NCI-H1105 (cell line): Measurements from ENCODE around the gene PIGB.
"Not testable (repeated sequence)": the region's sequence is repeated elsewhere in the genome, so short reads cannot be mapped to it uniquely, and the experiment has no call there.

ENCODE experiments used
- DNase-seq: peaks from one replicate; lab custom pipeline; 2025; lab: John Stamatoyannopoulos, UW

The PIGB gene

DNA sequence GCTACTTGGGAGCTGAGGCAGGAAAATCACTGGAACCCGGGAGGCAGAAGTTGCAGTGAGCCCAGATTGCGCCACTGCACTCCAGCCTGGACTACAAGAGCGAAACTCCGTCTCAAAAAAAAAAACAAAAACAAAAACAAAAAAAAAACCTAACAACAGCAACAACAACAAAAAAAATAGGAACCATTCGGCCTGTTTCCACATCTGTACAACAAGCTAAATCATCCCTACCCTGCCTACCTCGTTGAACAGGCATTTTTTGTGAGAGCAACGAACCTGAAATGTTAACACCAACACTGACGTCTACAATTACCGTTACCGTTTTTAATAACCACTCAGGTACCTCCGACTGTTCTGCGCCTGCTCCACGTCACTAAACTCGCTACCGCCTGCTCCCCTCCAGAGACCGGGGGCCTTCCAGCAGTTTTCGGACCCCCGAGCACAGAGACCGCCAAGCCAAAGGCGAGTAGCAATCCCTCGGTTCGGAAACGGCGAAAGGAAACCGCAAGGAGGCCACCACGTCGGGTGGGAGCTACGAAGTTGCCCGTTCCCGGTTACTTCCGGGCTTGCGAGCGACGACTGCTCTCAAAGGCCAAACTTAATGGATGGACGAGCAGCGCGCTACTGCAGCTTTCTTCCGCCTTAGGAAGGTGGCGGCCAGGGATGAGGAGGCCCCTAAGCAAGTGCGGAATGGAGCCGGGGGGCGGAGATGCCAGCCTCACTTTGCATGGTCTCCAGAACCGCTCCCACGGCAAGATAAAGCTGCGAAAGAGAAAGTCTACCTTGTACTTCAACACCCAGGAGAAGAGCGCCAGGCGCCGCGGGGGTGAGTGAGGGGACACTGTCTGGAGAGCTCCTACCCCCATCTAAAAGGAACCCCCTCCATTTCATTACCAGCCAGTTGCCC, at the start of gene PIGB, which contains the start of gene PIGBOS1:
PIGB (plus strand) TSS at position 635 of the 907 bp plus-strand sequence; CDS start at position 664, 29 bp downstream.
PIGBOS1 (minus strand) TSS at position 536 of the 907 bp plus-strand sequence. CDS start 1,331 bp downstream, outside the sequence.
- peak; percentile 65 for DNase-seq

DNA sequence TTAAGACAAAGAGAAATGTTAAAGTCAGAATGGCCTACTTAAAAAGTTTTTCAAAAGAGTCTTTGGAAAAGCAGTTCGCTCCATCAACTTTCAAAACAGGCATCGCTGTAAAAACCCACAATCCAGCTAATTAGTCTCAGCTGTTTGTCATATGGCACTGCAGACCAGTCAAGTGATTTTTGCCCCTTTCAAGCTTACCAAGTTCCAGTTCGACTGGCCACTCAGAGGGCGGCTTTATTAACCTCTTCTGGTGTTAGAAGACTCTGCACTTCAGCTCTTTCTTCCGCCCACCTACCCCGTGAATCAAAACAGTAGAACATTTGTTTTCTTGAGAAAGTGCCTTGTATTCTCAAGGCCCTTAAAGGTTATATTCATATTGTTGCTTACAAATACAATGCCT, 48.7 kb upstream of the PIGB start:
- DNase-seq = no peak

DNA sequence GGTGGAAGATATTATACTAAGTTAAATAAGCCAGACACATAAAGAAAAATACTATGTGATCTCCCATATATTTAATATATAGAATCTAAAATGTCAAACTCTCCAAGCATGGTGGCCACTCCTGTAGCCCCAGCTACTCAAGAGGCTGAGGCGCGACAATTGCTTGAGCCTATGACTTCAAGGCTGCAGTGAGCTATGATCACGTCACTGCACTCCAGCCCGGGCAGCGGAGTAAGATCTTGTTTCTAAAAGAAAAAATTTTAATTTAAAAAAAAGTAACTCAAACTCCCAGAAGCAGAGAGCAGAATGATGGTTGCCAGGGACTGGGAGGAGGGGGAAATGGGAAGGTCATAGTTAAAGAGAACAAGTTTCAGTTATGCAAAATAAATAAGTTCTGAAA, 42.7 kb upstream of the PIGB start:
- DNase-seq = no peak

DNA sequence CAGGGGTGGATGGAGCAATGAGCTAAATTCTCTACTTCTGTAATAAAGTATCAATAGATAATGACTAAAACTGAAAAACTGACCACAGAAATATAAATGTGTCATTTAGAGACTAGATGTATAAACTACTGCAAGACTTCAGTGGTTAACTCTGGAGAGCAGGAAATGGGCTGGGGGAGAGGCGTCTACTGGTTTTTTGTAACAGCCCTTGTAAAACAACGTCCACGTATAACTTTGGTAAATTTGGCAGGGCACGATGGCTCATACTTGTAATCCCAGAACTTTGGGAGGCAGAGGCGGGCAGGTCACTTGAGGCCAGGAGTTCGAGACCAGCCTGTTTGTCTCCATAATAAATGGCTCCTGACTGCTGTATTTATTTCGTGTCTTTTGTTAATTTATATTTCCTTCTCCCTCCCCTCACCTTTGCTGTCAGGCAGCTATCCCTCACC, 41.9 kb upstream of the PIGB start:
- DNase-seq = no peak

DNA sequence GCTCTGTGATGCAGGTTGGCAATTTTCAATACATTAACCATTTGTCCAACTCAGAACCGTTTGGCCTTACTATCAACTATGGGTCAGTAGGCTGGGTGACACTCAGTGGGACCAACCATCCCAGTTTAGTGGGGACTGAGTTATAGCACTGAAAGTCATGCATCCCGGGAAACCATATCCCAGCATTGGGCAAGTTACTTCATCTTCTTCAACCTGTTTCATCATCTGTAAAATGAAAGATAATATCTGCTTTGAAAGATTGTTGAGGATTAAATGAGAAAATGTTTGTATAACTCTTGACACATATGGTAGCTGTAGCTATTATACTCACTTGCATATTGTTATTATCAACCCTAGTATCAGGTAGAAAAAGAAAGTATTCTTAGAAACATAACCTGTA, 41.3 kb upstream of the PIGB start:
- DNase-seq = no peak

DNA sequence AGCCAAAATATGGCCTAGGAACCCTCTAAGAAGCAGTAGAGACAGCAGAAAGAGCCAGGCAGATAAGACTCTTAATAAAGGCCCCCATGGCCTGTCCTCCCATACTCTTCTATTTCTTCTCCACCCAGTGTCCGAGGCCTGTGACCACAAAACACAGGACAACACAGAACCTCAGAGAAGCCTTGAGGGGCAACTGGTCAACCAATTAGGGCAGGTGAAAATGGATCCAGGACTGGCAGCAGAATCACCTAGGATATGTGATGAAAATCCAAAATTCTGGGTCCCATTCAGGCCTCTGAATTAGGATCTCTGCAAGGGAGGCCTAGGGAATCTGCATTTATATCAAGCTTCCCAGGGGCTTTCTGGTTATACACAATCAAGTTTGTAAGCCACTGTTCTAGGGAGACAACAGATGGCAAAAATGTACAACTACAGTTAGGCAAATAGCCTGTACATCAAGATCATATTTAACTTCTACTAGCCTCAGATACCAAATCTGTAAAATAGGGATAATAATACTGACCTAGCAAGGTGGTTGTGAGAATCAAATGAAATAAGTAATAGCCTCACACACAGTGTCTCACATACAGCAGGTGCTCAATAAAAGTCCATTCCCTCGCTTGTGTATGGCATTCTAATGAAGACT, 39.8 kb upstream of the PIGB start:
- DNase-seq = no peak

DNA sequence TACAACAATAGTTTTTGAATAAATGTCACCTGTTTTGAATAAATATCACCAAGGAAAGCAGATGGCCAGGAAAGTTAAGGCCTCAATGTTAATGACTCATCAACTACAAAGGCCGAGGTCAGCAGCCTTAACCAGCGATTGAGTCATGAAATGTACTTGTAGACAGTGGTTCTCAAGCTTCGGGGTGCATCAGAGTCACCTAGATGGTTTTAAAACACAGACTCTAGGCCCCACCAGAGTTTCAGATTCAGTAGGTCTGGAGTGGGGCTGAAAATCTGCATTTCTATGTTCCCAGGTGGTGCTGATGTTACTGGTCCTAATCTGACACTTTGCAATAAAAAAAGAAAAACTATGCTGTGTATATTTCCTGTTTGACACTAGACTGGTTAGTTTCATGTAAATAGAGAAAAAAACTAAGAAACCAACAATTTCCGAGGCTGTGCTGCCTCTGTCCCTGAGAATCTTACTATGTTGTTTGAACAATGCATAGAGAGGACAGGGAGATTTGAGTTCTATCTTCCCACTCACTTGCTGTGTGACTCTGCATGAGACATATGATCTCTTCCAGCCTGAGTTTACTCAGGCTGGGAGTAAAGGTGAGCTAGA, 39.2 kb upstream of the PIGB start:
- no peak for DNase-seq

DNA sequence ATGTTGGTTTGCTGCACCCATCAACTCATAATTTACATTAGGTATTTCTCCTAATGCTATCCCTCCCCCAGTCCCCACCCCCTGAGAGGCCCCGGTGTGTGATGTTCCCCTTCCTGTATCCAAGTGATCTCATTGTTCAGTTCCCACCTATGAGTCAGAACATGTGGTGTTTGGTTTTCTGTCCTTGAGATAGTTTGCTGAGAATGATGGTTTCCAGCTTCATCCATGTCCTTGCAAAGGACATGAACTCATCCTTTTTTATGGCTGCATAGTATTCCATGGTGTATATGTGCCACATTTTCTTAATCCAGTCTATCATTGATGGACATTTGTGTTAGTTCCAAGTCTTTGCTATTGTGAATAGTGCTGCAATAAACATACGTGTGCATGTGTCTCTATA, 38.4 kb upstream of the PIGB start:
- DNase-seq = not testable (repeated sequence)

DNA sequence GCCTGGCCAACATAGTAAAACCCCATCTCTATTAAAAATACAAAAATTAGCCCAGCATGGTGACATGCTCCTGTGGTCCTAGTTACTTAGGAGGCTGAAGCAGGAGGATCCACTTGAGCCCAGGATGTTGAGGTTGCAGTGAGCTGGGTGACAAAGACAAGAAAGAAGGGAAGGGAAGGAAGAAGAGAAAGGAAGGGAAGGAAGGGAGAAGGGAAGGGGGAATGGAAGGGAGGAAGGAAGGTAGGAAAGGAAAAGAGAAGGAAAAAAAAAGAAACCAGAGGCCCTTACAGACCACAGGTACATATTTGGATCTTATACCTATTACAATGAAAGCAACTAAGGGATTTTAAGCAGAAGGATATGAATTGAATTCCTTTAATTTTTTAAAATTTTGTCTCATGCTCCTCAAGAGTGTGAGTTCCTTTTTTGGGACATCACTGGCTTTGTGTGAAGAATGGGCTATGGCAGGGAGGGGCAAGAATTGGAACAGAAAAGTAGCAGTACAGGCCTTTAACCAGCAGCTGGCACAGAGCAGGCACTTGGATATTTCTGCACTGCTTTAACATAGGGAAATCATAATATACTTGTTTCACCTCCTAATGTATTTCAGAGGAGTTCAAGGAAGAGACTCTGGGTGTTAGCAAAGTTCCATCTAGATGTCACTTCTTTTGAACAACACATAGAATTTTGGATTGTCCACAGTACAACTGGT, 37.3 kb upstream of the PIGB start:
- DNase-seq = no peak

DNA sequence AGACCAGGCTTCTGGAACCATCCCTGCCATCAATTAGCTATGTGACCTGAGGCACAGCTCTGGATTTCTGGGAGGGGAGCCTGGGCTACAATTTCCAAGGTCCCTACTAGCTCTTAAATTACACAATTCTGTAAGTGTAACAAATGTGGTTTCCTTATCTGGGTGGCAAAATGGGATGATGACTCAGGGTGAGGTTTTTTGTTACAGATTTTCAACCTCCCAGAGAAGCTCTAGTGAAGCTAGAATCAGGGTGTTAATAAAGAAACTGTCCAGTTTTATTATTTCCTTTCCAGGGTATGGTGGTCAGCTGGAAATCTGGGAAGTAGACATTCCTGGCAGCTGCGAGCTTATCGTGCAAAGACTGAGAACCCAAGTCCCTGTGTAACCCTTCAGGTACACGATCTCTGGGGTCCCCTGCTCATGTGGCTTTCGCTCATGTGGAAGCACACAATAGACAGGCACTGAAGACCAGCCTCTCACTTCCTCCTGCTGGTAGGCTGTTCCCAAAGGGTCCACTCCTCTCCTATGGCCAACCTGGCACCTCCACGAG, 36.7 kb upstream of the PIGB start:
- DNase-seq = no peak

DNA sequence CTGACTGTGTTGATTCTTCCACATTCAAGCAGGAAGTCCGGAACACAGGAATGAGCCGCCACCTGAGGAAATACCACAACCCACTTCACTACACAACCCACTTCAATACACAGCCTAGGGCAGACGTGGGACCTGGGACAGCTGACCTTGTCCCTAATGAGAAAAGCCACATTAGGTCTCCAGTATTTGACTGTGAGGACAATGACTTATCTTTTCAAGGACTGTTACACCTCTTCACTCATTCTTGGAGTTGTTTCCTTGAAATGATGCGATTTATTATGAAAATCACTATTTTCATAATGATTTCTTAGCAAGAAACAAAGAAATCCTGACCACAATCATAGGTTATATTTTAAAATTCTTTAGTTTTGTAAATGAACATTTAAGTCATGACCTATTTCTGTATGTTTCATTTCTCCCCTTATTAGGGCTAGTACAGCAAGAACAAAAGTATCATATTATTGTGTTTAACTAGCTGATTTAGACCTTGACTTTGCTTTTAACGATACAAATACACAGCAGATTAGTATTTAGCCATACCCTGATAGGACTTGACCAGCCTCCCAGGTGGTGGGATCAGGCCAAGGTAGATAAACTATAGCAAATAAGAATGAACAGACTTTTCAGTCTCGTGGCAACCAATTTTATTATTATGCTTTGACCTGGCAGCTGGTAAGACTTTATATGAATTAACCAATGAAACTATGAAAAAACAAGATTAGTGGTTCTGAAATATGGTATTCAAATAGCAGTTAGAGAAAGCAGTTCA, 35.5 kb upstream of the PIGB start:
- DNase-seq = no peak

DNA sequence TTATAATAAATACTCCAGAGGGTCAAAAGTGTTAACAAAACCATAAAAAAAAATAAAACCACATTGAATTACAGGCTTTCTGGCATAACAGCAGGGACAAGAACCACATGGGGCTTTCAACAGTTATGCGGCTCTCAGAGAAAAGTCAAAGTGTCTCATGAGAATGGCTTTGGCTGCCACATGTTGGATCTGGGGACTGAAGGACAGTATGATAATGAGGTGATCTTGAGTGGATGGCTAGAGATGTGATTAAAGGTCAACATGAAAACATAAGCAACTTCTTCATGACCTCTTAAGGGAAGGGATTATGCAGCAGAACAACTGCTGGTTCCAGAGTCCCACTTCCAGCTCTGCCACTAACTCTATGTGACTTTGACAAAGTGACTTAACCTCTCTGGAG, 34.6 kb upstream of the PIGB start:
- no peak for DNase-seq

DNA sequence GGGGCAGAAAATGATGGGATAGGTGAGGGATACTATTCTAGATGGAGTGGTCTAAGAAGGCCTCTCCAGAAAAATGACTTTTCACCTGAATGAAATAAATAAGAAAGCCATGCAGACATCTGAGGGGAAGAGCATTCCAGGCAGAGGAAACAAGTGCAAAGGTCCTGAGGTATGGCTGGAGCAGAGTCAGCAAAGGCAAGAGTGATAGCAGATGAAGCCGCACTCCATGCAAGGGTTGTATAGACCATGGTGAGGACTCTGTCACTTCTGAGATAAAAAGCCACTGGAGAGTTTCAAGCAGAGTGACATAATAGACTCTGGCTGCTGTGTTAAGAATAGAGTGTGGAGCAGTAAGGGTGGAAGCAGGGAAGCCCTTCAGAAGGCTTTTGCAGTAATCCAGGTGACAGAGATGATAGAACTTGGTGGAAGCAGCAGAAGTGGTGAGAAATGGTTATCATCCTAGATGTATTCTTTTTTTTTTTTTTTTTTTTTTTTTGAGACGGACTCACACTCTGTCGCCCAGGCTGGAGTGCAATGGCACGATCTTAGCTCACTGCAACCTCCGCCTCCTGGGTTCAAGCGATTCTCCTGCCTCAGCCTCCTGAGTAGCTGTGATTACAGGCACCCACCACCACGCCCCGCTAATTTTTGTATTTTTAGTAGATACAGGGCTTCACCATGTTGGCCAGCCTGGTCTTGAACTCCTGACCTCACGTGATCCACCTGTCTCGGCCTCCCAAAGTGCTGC, 32.4 kb upstream of the PIGB start:
- DNase-seq = not testable (repeated sequence)

DNA sequence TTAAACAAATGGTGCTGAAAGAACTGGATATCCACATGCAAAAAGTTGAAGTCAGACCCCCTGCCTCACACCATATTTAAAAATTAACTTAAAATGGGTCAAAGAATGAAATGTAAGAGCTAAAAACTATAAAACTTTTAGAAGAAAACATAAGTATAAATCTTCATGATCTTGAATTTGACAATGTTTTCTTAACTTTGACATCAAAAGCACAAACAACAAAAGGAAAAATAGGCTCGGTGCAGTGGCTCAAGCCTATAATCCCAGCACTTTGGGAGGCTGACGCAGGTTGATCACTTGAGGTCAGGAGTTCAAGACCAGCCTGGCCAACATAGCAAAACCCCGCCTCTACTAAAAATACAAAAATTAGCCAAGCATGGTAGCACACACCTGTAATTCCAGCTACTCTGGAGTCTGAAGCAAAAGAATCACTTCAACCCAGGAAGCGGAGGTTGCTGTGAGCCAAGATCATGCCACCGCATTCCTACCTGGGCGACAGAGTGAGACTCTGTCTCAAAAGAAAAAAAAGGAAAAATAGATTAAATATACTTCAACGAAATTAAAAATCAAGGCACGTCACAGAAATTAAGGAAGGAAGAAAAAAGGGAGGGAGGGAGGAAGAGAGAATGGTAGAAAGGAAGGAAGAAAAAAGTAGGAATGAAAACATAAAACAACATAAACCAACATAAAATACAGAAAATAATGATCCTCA, 30.9 kb upstream of the PIGB start:
- no peak for DNase-seq

DNA sequence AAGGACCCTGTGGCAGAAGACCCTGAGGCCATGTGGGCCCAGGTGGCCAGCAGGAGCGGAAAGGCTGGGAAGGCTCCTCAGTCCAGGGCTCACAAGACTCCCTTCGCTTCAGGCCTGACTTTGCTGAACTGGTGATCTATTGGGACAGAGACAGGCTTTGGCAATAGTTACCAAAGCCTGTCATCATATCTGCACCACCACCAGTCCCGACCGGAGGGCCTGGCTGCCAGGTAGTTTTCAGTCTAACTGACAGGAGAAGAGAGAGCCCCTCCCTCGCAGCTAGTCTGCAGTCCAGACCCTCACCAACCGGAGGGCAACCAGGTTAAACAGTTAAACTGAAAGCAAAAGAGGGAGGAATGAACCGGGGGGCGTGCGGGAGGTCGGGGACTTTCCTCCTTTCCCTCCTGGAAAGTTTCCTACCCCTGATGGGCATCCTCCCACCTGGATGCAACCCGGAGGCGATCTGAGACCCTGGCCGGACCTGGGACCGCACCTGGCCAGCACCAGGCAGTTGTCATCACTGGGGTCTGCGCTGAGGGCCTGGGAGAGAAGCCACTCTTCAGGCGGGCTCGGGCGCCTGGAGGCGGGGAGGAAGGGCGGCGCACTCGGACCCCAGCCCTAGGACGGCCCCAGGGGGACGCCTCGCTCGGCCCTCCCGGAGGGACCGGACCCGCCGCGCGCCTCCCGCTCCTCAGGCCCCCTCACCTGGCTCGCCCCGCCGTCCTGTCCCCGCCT, 29.8 kb upstream of the PIGB start:
- no peak for DNase-seq

DNA sequence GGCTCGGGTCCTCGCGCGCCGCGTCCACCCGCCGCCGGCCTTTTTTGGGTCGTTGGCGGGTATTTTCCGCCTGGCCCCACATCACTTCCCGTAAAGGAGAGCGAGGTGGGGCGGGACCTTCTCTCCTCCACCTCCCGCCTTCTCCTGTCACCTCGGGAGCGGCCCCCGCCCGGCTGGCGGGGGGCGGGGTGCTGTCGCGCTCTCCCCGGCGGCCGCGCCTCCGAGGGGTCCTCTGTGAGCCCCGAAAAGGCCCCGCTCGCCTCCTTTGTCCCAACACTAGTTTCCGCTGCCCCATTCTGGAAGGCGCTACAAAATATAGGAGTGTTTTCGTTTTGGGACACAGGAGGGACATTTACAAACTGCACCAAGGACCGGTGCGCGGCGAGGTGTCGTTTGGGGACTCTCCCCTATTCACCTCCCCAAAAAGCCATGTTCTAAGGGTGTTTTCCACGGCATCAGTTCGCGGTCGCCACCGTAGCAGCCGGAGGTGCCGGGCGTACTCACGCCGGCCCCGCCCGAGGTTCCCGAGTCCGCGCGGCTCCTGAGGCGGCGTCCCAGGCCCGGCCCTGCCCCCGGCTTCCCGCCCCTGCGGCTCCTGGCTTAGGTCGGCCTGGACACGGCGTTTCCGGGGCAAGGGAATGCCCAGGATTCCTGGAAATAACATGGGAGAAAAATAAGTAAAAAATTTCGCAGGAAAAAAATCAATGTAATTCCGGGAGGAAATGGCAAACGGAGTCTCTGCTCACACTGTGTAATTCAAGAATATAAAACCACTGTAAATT, 29.1 kb upstream of the PIGB start, which contains the start of gene RAB27A:
RAB27A (minus strand) TSS at position 68 of the 782 bp plus-strand sequence. CDS start 54,879 bp downstream, outside the sequence.
- peak; percentile 22 for DNase-seq

DNA sequence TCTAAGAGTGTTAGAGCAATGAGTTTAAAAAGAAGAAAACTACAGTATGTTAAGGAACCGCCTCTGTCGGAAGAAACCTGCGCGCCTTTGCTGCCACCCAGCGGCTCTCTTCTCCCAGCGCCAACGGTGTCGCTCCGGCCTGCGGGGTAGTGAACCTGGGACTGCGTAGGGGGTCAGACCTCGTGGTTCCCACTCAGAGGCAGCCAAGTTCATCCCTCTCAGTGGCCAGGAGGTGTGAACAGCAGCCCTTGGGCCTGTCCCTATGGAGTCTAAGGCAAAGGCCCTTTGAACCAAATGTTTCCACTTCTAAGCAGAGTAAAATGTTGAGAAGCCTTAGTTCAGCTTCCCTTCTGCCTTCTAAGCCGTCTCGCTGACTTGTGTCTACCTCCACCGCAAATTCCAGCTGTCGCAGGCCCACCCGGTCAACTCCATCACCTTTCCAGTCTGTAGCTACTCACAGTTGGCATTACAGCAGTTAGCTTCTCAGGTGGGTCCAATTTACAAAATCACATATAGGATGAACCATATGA, 28.4 kb upstream of the PIGB start:
- DNase-seq = peak; percentile 19

DNA sequence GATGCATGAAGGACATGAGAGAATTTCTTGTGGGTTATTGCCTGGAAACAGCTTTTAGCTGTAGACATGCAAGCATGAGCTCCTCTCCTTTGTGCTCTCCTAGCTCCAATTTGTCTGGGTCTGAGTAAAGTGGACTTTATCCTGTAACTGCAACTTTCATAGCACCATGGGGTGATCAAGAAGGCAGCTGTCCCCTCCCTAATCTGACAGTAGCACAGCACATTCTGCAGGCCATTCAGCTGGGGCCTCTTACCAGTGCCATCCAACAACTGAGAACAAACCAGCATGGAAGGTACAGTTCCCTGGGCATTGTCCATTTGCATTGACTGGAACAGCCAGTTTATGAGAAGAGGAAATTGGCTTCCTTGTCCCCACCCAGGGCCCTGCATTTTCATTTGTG, 21.7 kb upstream of the PIGB start:
- no peak for DNase-seq
